Measurements from ENCODE around the gene L1TD1.
"Not testable (repeated sequence)": the region's sequence is repeated elsewhere in the genome, so short reads cannot be mapped to it uniquely, and the experiment has no call there.

Gene L1TD1

GRCh38 chr1:62234688-62235087 lies 40.0 kb downstream of the L1TD1 start:
- DNase-seq, result peak in 1 of 56 donors; percentile 5

- DNase-seq, result no peak
These were observed 40.9 kb downstream of the L1TD1 start for GRCh38 chr1:62235576-62235975.

- no peak for DNase-seq
These were observed 42.7 kb downstream of the L1TD1 start for GRCh38 chr1:62237361-62237760.

GRCh38 chr1:62237950-62238374 lies 43.3 kb downstream of the L1TD1 start:
- no peak for DNase-seq

- DNase-seq, result no peak
These were observed 43.9 kb downstream of the L1TD1 start for GRCh38 chr1:62238507-62238906.

GRCh38 chr1:62239652-62240403 lies 45.2 kb downstream of the L1TD1 start:
- not testable (repeated sequence) for DNase-seq

GRCh38 chr1:62240651-62241370 lies 46.2 kb downstream of the L1TD1 start:
- no peak for DNase-seq

GRCh38 chr1:62241371-62242131 lies 46.9 kb downstream of the L1TD1 start:
- peak in 1 of 56 donors; percentile 2 for DNase-seq

GRCh38 chr1:62244380-62244779 lies 49.7 kb downstream of the L1TD1 start:
- not testable (repeated sequence) for DNase-seq

- no peak for DNase-seq
These were observed 50.6 kb downstream of the L1TD1 start for GRCh38 chr1:62245201-62245600.

- no peak for DNase-seq
These were observed 52.9 kb downstream of the L1TD1 start for GRCh38 chr1:62247391-62248168.

GRCh38 chr1:62250126-62250726 lies 55.6 kb downstream of the L1TD1 start:
- no peak for DNase-seq

GRCh38 chr1:62259551-62259950 lies 64.9 kb downstream of the L1TD1 start:
- DNase-seq, result no peak

- DNase-seq, result no peak
These were observed 66.0 kb downstream of the L1TD1 start for GRCh38 chr1:62260688-62261087.
